HG03064 (cell line): ENCODE measurements around the gene SYT12.
"Not testable (repeated sequence)": the region's sequence is repeated elsewhere in the genome, so short reads cannot be mapped to it uniquely, and the experiment has no call there.

Source experiments
- ATAC-seq: cut with Tn5 transposase; IDR thresholded peaks from one replicate; pipeline ENCODE4 v1.9.1; 2021; ENCODE audit warnings: low read depth; ENCODE audit not compliant: unreplicated experiment

The SYT12 gene

GRCh38 chr11:67022961-67023956 is at the start of gene SYT12:
Gene SYT12, plus strand, starts transcription at chr11:67023134. Its CDS starts 7,011 bp downstream, at chr11:67030145.
- ATAC-seq, result no peak

GRCh38 chr11:66973956-66974580 is 48.9 kb upstream of the SYT12 start:
- ATAC-seq, result no peak

- ATAC-seq, result no peak
These were observed 48.1 kb upstream of the SYT12 start, which contains the start of gene C11orf86 for GRCh38 chr11:66974724-66975404. Gene C11orf86, plus strand, starts transcription at chr11:66975304. Its CDS starts 59 bp downstream, at chr11:66975363.

- ATAC-seq, result no peak
These were observed 47.4 kb upstream of the SYT12 start for GRCh38 chr11:66975405-66976027.

- no peak for ATAC-seq
These were observed 46.9 kb upstream of the SYT12 start for GRCh38 chr11:66976028-66976467.

- no peak for ATAC-seq
These were observed 46.0 kb upstream of the SYT12 start for GRCh38 chr11:66976925-66977324.

- no peak for ATAC-seq
These were observed 44.7 kb upstream of the SYT12 start for GRCh38 chr11:66978229-66978628.

- no peak for ATAC-seq
These were observed 44.2 kb upstream of the SYT12 start for GRCh38 chr11:66978717-66979116.

- ATAC-seq, result no peak
These were observed 43.5 kb upstream of the SYT12 start for GRCh38 chr11:66979336-66979980.

- ATAC-seq, result no peak
These were observed 40.9 kb upstream of the SYT12 start for GRCh38 chr11:66981976-66982578.

GRCh38 chr11:66983275-66983924 is 39.5 kb upstream of the SYT12 start:
- no peak for ATAC-seq

GRCh38 chr11:66985508-66986177 is 37.3 kb upstream of the SYT12 start:
- no peak for ATAC-seq

GRCh38 chr11:66986178-66986545 is 36.8 kb upstream of the SYT12 start:
- no peak for ATAC-seq

- no peak for ATAC-seq
These were observed 35.7 kb upstream of the SYT12 start for GRCh38 chr11:66987158-66987620.

- no peak for ATAC-seq
These were observed 34.9 kb upstream of the SYT12 start for GRCh38 chr11:66987924-66988637.

- not testable (repeated sequence) for ATAC-seq
These were observed 34.2 kb upstream of the SYT12 start for GRCh38 chr11:66988741-66989140.

- ATAC-seq, result not testable (repeated sequence)
These were observed 33.6 kb upstream of the SYT12 start for GRCh38 chr11:66989360-66989759.

- ATAC-seq, result no peak
These were observed 30.9 kb upstream of the SYT12 start for GRCh38 chr11:66992041-66992440.
